GM19452 (cell line): Measurements from ENCODE around the gene DNAI7.

Experiments
- ATAC-seq: cut with Tn5 transposase; IDR thresholded peaks from one replicate; pipeline ENCODE4 v1.9.1; 2021; ENCODE audit not compliant: unreplicated experiment

The DNAI7 gene

GRCh38 chr12:25184132-25184531, 10.8 kb downstream of the DNAI7 start:
- no peak for ATAC-seq

- no peak for ATAC-seq
These were observed 12.2 kb downstream of the DNAI7 start for GRCh38 chr12:25182765-25183164.

GRCh38 chr12:25162866-25163265, 32.1 kb downstream of the DNAI7 start:
- no peak for ATAC-seq

DNA sequence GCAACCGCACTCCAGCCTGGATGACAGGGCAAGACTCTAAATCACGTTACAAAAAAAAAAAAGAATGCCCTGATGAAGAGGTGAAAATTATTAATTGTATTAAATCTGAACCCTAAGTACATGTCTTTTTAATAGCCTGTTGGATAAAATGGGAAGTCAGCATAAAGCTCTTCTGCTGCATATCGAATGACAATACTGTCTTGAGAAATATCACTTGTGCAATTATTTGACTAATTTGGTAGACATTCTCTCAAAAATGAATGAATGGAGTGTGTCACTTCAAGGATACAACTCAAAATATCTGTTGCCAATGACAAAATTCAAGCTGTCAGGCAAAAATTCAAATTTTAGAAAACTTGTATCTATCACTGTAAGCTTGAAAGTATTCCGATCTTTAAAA, 38.9 kb downstream of the DNAI7 start:
- no peak for ATAC-seq

- peak; percentile 49 for ATAC-seq
These were observed 39.9 kb downstream of the DNAI7 start for GRCh38 chr12:25155022-25155576.

- no peak for ATAC-seq
These were observed 42.9 kb downstream of the DNAI7 start for GRCh38 chr12:25152055-25152454.

DNA sequence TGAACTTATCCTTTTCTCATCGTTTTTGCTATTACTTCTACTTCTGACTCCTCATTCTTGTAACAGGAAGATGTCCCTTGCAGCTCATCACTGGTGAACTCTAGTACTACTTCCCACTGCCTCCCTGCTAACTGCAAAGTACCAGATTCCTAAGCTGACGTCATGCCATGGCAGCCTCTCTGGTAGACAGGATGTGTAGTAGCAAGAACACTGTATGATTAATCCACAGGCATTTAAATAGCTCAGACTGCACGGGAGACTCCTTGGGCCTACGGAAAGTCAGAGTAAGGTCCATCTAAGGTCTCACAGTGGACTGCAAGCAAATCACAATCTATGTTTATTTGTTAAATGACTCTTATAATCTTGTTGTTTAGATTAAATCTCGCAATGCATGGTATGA, 43.5 kb downstream of the DNAI7 start:
- no peak for ATAC-seq

DNA sequence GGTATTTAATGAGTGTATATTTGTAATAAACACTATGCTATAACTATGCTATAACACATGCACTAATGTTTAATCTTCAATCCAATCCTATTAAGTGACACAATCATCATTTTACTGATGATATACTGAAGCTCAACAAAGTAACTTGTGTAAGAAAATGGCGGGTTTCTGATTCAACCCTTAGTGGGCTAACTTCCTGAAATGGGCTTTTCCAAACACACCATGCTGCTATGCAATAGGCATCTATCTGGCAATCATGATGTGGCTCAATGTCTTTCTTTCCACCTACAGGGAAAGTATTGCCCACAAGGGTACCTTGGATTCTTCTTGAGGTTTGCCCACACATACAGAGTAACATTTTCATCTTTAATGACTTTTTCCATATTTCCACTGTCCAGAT, 48.3 kb downstream of the DNAI7 start:
- ATAC-seq: no peak

DNA sequence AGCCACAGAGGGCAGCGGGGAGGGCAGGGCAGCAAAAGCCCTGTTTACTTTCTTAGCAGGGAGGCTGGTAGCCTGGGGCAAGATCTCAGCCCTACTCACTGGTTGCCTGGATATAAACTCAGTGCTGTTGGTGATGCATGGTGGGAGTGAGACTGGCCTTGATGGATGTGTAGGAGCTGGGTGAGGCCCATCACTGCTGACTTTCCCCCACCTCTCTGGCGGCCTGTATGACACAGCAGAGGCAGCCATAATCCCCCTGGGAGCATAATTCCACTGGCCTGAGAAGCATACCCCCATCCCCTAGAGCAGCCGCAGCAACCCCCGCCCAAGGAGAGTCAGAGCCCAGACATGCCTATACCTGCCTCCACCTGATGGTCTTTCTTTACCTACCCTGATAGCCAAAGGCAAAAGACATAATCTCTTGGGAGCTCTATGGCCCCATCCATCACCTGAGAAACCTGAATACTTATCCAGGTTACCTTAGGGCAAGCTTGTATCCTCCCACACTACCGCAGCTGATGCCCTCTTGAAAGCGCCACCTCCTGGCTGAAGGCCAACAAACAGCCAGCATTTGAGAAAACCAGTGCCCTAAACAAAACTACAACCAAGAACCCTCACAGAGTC, 59.3 kb downstream of the DNAI7 start:
- no peak for ATAC-seq

GRCh38 chr12:25131270-25131669, 63.7 kb downstream of the DNAI7 start:
- no peak for ATAC-seq

- no peak for ATAC-seq
These were observed 64.2 kb downstream of the DNAI7 start for GRCh38 chr12:25130741-25131188.

- no peak for ATAC-seq
These were observed 68.2 kb downstream of the DNAI7 start for GRCh38 chr12:25126746-25127145.

DNA sequence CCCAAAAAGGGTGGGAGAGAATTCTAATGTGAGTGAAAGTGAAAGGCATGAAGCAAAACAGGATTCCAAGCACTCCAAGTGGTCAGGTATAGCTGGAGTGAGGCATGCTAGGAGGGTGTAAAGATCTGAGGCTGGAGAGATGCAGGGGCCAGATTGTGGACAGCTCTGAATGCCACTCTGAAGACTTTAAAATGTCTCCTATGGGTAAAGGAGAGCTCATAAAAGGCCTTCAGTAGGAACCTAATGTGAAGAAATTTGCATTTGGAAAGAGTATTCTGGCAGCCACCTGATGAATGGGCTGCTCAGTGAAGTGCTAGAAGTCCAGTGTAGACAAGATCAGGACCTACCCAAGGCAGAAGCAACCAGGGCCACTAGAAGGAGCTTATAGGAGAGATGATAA, 68.9 kb downstream of the DNAI7 start:
- no peak for ATAC-seq

GRCh38 chr12:25124493-25124892, 70.5 kb downstream of the DNAI7 start:
- no peak for ATAC-seq

GRCh38 chr12:25123126-25123525, 71.8 kb downstream of the DNAI7 start:
- no peak for ATAC-seq

GRCh38 chr12:25121916-25122315, 73.0 kb downstream of the DNAI7 start:
- ATAC-seq: no peak

DNA sequence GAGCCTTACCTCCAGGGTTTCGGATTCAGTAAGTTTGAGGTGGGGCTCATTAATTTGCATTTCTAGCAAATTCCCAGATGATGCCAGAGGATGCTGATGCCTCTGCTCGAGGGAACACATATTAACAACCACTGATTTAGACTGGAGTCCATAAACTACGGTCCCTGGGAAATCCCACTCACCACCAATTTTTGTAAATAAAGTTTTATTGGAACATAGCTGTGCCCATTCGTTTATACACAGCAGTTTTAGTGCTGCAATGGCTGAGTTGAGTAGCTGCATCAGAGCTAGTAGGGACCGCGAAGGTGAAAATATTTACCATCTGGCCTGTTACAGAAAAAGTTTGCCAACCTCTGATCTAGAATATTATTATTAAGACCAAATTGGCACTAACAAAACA, 73.8 kb downstream of the DNAI7 start:
- ATAC-seq: no peak

- no peak for ATAC-seq
These were observed 75.9 kb downstream of the DNAI7 start for GRCh38 chr12:25119020-25119419.

GRCh38 chr12:25115677-25116076, 79.3 kb downstream of the DNAI7 start:
- no peak for ATAC-seq

DNA sequence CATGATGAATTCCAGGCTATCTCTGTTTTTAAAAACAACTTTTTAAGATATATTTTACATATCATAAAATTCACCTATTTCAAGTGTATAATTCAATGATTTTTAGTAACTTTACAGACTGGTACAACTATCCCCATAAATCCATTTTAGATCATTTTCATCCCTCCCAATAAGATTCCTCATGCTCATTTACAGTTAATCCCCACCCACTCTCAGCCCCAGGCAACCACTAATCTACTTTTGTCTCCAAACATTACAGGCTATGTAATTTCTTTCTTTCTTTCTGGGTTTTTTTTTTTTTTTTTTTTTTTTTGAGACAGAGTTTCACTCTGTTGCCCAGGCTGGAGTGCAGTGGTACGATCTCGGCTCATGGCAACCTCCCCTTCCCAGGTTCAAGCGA, 81.3 kb downstream of the DNAI7 start:
- ATAC-seq: no peak

GRCh38 chr12:25110260-25110659, 84.7 kb downstream of the DNAI7 start:
- no peak for ATAC-seq

DNA sequence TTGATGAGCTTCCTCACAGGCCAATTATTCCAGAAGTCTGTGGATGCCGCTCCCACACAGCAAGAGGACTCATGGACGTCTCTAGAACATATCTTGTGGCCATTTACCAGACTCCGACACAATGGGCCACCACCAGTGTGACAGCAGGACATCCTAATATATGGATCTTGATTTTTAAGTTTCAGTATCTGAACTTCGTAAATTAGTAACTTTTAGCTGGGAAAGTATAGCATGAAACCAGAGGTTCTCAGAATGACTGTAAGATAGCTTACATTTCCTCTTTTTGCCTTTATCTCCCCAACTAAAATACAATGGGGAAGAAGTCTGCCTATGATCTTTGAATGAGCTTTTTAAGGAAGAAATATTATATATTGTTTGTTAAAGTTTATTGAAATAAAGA, 87.0 kb downstream of the DNAI7 start:
- ATAC-seq: peak; percentile 96

- ATAC-seq: no peak
These were observed 88.1 kb downstream of the DNAI7 start for GRCh38 chr12:25106818-25107217.
